HG03045 (cell line): ENCODE results near the gene GFER.
"Not testable (repeated sequence)": the region's sequence is repeated elsewhere in the genome, so short reads cannot be mapped to it uniquely, and the experiment has no call there.

Experiments
- ATAC-seq: cut with Tn5 transposase; IDR thresholded peaks from one replicate; pipeline ENCODE4 v1.9.1; 2021; ENCODE audit warnings: mild to moderate bottlenecking, moderate library complexity; ENCODE audit not compliant: unreplicated experiment

Gene GFER

DNA sequence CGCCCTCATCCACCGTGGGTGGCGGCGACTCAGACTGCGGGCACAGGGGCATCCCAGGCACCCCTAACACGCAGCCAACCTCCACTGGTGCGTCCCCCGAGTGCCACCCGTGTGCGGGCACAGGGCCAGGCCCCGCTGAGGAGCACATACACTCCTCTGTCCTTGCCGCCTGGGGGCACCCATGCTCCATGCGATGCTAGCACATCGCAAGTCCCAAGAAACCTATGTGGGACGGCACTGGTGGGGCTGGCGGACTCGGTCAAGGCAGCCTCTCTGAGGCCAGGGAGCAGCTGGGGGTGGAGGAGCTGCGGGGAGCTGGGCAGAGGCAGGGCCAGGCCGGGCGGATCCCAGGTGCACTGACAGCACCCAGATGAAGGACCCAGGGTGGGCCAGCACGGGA lies 21.7 kb downstream of the GFER start:
- ATAC-seq: no peak

DNA sequence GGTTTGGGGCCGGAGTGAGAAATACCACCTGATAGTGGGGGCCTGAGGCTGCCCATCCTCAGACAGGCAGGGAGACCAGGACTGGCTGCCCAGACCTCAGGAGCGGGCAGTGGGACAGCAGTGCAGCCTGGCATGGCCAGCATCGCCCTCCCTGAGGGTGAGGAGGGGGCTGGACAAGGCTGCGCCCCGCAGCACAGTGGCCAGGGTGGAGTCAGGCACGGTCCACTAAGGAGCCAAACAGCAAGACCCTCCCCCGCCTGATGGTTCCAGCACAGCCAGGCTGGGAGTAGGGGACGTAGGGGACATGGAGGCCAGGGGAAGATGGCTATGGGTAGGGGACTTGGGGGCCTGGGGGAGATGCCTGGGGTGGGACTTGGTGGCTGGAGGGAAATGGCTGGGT lies 22.3 kb downstream of the GFER start:
- no peak for ATAC-seq

DNA sequence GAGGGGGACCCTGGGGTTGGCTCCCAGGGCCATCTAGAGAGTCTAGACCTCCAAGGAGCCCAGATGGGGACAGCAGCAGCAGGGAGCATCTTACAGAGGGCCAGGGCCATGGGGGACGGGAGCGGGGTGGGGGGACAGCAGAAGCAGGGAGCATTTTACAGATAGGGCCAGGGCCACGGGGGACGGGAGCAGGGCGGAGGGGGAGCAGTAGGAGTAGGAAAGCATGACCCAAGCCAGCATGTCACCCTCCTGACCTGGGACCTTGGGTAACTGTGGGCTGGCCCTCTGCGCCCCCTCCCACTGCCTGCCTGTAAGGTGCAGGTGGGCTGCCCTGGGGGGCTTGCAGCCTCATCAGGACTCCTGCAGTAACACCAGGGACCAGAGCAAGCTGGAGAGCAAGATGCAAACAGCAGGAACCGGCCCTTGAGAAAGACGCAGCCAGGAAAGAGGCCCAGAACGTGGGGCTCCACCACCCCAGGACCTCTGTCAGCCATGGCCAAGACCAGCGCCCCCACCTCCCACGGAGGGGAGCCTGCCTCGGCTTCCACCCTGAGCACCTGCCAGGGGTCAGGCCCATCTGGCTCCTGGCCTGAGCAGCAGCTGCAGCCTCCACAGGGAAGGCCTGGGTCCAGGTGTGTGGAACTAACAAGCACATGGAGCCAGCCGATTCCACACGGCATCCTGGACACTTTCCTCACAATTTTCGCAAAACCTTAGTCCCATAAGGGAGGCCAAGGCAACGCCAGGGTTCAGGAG lies 23.3 kb downstream of the GFER start:
- ATAC-seq: no peak

DNA sequence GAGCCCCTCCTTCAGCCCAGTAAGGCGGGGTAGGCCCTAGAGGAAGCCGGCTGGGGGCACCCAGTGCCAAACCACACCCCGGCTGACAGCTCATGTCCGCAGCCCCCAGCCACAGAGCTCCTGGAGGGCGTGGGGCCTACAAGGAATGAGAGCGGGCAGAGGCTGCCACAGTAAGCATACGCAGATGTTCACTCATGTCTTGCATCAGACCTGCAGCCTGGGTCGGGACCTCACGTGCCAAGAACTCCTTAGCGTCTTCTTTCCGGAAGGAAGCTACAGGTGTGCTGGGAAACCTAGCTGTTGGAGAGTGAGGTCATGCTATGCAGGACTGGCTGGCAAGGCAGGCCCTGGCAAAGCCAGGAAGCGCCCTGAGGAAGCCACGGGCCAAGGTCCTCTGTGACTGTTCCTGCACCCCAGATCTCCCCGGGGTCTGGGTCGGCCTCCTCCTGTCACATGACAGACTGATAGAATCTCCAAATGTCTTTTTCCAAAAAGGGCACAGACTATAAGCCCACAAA lies 24.1 kb downstream of the GFER start:
- no peak for ATAC-seq

DNA sequence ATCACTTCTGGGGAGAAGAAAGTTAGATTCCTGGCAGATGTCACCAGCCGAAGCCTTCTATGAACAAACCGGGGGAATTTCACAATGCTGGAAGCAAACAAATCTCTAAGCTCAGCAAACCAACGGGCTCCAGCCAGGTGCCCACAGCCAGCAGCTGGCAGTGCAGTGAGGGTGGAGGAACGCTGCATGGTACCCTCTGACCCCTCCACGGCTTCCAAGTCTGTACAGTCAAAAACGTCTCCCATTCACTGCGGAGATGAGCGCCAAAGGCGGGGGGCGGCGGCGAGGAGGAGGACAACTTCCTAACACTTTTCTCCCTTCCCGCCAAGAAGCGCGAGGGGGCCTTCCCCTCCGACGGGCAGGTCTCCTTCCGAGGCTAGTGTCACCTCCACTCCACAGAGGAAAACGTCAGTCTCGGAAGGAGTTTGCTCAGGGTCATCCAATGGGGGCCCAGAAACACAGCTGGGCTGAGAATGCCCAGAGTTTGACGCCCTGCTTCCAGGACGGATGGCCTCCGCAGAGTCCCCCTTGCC lies 24.7 kb downstream of the GFER start:
- ATAC-seq: no peak

DNA sequence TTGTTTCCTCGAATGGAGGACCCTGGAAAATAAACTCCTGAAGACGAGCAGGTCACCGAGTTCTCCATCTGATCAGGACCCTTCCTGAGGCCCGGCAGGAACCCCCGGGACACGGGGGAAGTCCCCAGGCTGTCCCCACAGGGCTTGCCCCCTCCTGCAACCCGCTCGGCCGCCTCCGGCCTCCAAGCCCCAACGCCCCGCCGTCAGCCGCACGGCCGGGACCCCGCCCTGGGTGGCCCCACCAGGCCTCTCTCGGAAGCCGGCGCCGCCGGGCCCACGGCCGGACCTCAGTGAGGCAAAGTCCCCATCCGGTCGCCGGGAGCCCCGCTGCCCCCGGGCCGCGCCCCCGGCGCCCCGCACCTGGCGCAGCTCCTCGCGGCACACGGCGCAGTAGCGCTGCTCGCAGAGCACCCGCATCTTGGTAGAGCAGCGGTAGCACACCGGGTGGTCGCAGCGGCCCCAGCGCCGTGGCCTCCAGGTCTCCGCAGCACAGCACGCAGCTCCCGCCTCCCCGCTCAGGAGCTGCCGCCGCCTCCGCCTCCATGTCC lies 25.2 kb downstream of the GFER start:
- peak; percentile 33 for ATAC-seq

DNA sequence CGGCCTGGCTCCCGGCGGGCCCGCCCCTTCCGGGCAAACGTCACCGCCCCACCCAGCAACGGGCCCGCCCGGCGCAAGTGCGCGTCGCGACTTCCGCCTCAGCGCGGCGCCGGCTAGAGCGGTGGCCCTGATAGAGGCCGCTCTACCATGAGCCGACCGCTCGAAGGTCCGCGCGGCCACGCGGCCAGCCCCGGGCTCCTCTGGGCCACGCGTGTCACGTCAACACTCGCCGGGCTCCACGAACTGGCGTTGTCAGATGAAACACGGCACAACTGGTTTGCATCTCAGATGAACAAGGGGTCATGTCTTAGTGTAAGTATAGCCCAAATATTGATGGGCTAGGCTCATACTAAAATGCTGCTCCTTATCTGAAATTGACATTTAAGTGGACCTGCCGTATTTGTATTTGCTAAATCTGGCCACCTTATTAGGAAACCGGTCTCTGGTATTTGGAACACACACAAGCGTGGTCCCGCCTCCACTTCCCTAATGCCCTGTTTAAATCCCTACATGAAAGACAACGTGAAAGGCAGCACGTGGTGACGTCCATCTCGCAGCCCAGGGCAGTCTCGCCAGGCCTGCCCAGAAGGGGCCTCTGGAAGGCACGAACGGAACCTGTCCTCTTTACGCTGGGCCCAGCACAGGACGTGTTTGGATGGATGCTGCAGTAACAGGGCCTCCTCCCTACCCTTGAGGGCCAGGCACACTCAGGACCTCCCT lies 26.0 kb downstream of the GFER start, which contains the start of gene ZNF598:
Gene ZNF598, minus strand, starts transcription at position 31 of the 720 bp plus-strand sequence.
- ATAC-seq: peak; percentile 81

DNA sequence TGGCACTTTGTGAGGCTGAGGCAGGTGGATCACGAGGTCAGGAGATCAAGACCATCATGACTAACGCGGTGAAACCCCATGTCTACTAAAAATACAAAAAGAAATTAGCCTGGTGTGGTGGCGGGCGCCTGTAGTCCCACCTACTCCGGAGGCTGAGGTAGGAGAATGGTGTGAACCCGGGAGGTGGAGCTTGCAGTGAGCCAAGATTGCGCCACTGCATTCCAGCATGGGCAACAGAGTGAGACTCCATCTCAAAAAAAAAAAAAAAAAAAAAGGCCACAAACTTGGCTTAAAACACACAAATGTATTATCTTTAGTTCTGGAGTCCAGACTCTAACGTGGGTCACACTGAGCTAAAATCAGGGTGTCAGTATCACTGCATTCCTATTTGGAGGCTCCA lies 27.7 kb downstream of the GFER start:
- ATAC-seq: not testable (repeated sequence)

DNA sequence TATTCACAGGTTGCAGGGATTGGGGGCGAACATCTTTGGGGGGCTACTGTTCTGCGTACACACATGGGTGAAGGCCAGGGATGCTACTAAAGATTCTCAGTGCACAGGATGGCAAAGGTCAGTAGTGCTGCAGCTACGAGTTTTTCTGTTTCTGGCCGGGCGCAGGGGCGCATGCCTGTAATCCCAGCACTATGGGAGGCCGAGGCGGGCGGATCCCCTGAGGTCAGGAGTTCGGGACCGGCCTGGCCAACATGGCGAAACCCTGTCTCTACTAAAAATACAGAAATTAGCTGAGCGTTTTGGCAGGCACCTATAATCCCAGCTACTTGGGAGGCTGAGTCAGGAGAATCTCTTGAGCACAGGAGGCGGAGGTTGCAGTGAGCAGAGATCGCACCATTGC lies 29.5 kb downstream of the GFER start:
- no peak for ATAC-seq

DNA sequence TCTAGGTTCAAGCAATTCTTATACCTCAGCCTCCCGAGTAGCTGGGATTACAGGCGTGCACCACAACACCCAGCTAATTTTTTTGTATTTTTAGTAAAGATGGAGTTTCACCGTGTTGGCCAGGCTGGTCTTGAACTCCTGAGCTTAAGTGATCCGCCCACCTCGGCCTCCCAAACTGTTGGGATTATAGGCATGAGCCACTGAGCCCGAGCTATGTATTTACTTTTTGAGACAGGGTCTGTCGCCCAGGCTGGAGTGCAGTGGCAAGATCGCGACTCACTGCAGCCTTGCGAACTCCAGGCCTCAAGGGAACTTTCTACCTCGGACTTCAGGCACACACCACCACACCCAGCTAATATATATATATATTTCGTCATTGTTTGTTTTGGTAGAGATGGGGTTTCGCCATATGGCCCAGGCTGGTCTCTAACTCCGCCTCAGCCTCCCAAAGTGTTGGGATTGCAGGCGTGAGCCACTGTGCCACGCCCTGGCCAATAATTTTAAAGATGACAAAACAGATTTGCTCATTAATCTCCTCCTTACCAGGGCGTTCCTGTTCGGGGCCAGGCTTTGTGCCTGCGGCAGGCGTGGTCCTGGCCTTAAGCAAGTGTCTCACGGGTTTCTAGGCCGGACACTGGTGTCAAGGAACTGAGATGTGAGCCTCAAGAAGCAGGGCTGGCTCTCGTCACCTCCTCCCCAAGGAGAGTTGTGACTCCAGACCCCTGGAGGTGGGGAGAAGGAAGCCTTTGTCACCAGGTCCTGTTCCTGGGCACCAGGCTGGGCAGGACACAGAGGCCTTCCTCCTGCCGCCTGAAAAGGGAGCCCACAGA lies 31.3 kb downstream of the GFER start:
- ATAC-seq: no peak

DNA sequence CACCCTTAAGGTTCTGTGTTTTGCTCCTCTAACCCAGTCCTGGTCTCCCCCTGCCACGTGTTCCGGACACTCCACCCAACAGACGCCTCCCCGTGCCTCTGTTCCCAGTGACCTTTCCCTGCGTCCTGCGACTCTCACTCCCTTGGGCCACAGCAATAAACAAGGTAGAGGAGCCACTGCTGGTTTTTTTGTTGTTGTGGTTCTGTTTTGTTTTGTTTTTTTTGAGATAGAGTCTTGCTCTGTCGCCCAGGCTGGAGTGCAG lies 31.9 kb downstream of the GFER start:
- no peak for ATAC-seq

DNA sequence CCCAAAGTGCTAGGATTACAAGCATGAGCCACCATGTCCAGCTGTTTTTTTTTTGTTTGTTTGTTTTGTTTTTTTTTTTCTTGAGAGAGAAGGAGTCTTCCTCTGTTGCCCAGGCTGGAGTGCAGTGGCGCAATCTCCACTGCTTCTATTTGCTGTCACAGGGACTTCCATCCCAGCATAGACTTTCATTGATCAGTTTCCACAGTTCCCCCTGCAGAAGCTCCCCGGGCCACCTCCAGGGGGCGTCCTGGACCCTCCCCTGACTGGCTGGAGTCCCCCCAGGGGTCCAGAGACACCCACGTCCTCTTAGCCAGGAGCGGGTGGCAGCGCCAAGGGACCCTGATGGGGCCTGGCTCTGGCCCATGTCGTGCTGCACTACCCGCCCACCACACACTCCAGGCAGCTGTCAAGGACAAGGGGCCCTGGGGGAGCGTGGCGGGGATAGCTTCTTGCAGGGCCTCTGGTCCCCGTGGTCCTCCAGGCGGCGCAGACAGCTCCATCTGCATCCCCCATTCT lies 32.5 kb downstream of the GFER start:
- no peak for ATAC-seq

DNA sequence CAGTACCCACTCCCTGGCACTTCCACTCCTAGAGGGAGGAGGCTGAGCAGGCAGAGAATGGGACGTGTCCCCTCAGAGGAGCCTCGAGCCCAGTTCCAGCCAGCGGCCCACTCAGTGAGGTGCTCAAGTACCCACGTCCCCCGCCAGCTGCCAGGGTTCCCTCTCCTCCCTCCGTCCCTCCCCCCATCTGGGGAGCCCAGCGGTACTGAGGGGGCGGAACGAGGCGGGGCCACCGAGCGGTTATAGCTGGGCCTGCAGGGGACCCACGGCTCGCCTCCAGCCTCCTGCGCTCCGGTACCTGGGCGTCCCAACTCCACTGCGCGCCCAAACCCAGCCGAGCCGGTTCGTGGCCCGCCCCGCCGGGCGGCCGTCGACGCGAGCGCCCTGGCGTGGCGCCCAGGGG lies 35.5 kb downstream of the GFER start, which contains the start of gene NPW:
Gene NPW, plus strand, starts transcription at position 268 of the 403 bp plus-strand sequence.
- no peak for ATAC-seq

DNA sequence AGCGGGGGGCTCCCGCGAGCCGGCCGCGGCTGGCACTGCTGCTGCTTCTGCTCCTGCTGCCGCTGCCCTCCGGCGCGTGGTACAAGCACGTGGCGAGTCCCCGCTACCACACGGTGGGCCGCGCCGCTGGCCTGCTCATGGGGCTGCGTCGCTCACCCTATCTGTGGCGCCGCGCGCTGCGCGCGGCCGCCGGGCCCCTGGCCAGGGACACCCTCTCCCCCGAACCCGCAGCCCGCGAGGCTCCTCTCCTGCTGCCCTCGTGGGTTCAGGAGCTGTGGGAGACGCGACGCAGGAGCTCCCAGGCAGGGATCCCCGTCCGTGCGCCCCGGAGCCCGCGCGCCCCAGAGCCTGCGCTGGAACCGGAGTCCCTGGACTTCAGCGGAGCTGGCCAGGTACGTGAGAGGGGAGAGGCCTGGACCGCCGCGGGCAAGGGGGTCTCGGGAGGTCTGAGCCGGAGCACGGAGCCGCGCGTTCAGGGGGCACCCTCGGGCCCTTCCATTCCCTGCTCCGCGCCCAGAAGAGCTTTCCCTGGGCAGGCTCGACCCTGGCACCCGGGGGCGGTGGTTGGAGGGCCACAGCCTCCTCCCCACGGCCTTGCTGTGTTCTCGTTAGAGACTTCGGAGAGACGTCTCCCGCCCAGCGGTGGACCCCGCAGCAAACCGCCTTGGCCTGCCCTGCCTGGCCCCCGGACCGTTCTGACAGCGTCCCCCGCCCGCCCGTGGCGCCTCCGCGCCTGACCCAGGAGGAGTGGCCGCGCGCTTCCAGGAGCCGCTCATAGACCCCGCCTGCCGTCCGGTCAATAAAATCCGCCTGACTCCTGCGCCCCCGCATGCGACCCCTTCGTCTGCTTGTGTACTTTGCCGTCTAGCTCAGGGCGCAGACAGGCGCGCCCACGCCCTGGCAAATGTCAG lies 36.2 kb downstream of the GFER start:
- no peak for ATAC-seq

DNA sequence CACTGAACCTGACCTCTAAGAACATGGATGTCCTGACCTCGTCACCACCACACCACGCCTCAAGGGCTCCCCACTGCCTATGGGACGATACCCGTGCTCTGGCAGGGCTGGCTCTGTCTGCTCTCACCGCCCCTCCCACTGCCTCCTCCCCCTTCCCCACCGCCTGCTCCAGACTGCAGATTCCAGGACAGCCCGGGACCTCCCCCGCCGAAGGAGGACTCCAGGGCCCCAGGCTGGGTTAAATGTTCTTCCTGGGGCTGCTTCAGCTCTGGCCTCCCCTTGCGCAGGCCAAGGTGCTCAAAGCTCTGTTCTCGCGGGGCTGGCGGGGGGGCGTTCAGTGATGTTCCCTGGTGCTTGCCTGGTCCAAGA lies 38.7 kb downstream of the GFER start:
- ATAC-seq: peak; percentile 4

DNA sequence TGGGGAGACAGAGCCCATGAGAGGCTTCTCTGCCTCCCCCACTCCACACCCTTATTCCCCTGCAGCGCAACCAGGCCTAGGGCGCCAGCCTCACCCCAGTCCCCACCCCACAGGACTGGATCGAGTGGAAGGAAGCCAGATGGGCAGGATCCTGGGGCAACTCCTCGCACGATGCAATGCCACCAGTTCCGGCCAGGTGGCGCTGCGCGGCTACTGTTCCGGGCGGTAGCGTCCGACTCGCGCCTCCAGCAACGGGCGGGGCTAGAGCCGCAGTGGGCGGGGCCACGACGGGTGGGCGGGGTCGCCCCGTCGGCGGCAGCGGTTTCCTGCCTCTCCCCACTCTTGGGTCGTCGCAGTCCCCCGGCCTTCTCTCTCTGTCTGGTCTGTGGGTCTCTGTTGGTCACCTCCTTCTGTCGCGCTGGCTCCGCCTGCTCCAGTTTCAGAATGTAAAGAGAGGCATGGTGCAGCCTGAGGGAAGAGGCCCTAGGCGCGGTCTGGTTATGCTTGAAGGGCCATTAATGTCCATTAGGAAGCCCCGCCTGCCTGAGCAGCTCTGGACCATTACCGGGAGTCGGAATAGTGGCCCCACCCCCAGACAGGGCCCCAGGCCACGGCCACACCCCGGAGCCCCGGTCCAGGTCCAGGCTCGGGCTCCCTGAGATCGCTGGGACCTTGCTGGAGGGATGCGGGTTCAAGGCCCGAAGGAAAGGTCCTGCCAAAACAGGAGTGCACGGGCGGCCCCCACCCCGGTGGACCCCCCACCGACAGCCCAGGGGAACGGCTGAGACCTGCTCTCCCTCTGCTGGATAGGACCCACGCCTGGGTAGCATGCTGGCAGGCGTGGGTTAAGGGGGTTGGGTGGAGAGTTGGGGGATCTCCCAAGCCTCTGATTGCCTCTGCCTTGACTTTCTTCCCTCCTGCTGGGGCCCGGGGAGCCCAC lies 39.4 kb downstream of the GFER start:
- peak; percentile 73 for ATAC-seq

DNA sequence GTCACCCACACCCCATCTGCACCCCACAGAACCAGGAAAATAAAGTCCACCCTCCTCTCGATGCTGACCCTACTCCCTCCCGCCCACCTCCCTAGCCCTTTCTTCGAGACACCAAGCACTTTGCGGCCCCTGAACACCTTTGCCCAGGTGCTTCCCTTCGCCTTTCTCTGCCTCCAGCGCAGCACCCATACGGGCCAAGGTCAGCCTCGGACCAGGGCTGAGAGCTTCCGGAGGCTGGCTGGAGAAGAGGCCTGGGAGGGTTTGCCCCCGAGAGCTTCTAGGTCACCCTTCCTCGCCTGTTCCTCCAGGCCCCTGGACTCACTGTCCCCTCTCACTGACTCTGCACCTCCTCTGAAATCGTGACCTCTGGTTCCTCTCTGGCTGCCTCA lies 40.0 kb downstream of the GFER start:
- ATAC-seq: no peak

DNA sequence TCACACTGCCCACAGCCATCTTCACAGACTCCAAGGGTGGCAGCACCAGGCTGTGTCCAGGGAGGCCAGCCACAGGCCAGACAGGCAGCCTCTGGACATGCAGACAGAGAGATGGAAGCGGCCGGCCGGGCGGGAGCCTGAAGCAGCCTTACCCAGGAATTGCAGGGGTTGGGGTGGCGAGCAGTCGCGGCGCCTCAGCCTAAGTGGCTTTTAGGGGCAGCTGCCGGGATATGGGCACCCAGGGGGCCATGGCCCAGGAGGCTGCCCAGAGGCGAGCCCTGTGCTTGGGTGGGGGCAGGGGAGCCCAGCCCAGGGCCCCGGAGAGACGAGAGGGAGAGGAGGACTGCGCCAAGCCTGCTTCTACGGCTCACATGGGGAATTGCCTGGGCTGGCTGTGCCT lies 41.3 kb downstream of the GFER start:
- ATAC-seq: no peak
